Endothelial cell of umbilical vein (primary cell): ENCODE results near the gene DPH7.

Experiments
- EZH2 ChIP-seq: IDR thresholded peaks from 2 replicates; pipeline ENCODE4 v1.6.1; 2012; ENCODE audit warnings: borderline replicate concordance, low read depth, mild to moderate bottlenecking, moderate library complexity, low read length, inconsistent platforms; ENCODE audit not compliant: severe bottlenecking
- FOS ChIP-seq: IDR thresholded peaks from 2 replicates; pipeline ENCODE4 v1.6.1; 2011; ENCODE audit warnings: mild to moderate bottlenecking, low read length, moderate library complexity, borderline replicate concordance; ENCODE audit not compliant: insufficient read depth
- JUN ChIP-seq: IDR thresholded peaks from 2 replicates; pipeline ENCODE4 v1.6.1; 2011; ENCODE audit warnings: borderline replicate concordance, low read depth; ENCODE audit not compliant: insufficient read length, insufficient read depth
- MYC ChIP-seq: IDR thresholded peaks from one replicate; pipeline ENCODE4 v1.6.1; 2011; ENCODE audit warnings: mild to moderate bottlenecking, low read depth, low read length
- POLR2A ChIP-seq: IDR thresholded peaks from 2 replicates; pipeline ENCODE4 v1.6.1; 2012; ENCODE audit warnings: low read depth, mild to moderate bottlenecking, control low read depth, low read length
- POLR2AphosphoS5 ChIP-seq: IDR thresholded peaks from 2 replicates; pipeline ENCODE4 v1.6.1; 2012; ENCODE audit warnings: low read depth, mild to moderate bottlenecking, control low read depth, low read length, moderate library complexity; ENCODE audit not compliant: insufficient read depth
- TF ChIP-seq, protein P1 (sequence below), 2 donors: IDR thresholded peaks; 1 replicate in 1 of 2; 2 replicates in 1 of 2; pipeline ENCODE4 v1.5.1; 2011; ENCODE audit warnings: low read length in 2 of 2, mild to moderate bottlenecking in 2 of 2, moderate library complexity in 2 of 2, control low read depth in 1 of 2, inconsistent platforms in 1 of 2, low read depth in 1 of 2; ENCODE audit not compliant: insufficient read depth in 1 of 2; ENCODE audit errors: extremely low read depth in 1 of 2
- TF ChIP-seq, protein P2 (sequence below): IDR thresholded peaks from 2 replicates; pipeline ENCODE4 v1.6.1; 2011; ENCODE audit not compliant: insufficient read depth, insufficient read length

DNA sequence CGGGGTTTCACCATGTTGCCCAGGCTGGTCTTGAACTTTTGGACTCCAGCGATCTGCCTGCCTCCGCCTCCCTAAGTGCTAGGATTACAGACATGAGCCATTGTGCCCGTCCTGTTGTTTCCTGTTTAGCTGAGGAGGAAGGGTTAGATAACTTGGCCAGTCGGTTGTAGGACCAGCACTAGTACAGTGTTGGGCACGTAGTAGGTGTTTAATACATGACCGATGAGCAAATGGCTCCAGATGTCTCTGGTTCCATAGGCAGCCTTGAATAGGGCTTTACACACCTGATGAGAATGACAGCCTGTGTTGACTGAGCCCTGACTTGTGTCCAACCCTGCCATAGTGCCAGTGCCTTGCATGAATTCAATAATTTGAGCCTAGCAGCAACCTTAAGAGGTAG, 41.9 kb upstream of the DPH7 start:
- TF ChIP-seq, protein P1, sequence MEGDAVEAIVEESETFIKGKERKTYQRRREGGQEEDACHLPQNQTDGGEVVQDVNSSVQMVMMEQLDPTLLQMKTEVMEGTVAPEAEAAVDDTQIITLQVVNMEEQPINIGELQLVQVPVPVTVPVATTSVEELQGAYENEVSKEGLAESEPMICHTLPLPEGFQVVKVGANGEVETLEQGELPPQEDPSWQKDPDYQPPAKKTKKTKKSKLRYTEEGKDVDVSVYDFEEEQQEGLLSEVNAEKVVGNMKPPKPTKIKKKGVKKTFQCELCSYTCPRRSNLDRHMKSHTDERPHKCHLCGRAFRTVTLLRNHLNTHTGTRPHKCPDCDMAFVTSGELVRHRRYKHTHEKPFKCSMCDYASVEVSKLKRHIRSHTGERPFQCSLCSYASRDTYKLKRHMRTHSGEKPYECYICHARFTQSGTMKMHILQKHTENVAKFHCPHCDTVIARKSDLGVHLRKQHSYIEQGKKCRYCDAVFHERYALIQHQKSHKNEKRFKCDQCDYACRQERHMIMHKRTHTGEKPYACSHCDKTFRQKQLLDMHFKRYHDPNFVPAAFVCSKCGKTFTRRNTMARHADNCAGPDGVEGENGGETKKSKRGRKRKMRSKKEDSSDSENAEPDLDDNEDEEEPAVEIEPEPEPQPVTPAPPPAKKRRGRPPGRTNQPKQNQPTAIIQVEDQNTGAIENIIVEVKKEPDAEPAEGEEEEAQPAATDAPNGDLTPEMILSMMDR (IDR thresholded peaks at IDR 0.05; ENCODE audit: extremely low read depth in 1 of 2, insufficient read depth in 1 of 2, low read depth in 1 of 2, low read length in 2 of 2): no peak
- no peak for TF ChIP-seq JUN
- TF ChIP-seq EZH2: no peak
- TF ChIP-seq POLR2A: no peak
- no peak for TF ChIP-seq POLR2AphosphoS5
- TF ChIP-seq FOS: no peak
- TF ChIP-seq, protein P2, sequence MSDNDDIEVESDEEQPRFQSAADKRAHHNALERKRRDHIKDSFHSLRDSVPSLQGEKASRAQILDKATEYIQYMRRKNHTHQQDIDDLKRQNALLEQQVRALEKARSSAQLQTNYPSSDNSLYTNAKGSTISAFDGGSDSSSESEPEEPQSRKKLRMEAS: no peak
- no peak for TF ChIP-seq MYC
